ENCODE results near the gene ASXL1.
"Not testable (repeated sequence)": the region's sequence is repeated elsewhere in the genome, so short reads cannot be mapped to it uniquely, and the experiment has no call there.

Gene ASXL1

GRCh38 chr20:32455171-32455900, 97.2 kb downstream of the ASXL1 start:
- no peak for DNase-seq

GRCh38 chr20:32455901-32456701, 98.0 kb downstream of the ASXL1 start:
- no peak for DNase-seq

DNA sequence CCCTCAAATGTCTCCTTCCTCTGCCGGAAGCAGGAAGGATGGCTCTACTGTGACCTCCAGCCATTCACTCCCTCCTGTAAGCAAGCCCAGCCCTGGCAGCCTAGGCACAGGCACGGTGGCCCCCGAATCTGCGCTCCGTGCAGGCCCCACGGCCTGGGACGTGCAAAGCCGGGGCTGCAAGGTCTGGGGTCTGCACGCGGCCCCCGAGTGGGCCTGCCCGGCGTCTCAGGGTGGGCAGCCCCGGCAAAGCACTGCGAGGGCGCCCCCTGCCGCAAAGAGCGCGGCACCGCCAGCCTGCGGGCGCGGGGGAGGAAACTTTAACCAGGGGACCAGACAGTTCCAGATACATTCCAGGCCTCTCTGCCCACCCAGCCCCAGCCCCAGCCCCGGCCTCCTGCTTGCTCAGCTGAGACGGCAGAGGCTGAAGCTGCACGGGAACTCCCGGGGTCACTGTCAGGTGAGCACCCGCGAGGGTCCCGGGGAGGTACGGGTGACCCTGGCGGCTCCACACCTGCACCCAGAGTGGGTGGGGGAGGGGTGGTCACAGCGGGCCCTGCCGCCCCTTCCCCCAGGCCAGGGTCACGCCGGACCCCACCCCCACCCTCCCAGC, 98.8 kb downstream of the ASXL1 start:
- DNase-seq: peak; percentile 53 to 88

- DNase-seq: peak; percentile 68 to 94
These were observed 99.4 kb downstream of the ASXL1 start for GRCh38 chr20:32457479-32457986.

DNA sequence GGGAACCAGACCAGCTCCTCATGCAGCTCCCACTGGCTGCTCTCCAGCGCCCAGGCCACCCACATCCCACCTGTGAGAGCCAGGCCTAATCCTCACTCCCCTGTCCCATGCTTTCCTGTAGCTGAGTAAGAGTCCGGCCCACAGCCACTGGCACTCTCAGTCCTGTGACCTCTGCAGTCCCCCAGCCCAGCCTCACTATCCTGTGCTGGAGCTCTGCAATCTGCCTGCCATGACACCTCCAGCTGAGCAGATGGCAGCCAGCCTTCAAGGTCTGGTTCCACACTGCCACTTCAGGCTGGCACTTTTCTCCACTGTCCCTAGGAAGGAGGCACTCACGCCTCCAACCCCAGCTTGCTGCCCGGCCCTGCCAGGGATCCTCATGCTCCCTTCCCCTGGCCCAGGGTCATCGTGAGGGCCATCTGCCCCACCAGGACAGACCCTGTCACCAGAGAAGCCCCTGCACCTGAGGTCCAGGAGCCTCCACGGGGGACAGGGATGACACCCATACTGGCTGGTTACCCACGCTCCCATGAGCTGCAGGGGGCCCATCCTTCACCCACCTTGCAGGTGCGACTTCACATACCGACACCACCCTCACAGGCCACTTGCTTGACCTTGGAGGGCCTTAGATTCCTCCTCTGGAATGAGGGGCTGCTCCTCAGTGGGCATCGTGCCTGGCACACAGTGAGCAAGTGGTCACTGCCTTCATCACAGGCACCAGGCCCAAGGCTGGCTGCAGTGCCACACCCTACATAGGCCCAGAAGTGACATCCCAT, 100.1 kb downstream of the ASXL1 start:
- DNase-seq: no peak

DNA sequence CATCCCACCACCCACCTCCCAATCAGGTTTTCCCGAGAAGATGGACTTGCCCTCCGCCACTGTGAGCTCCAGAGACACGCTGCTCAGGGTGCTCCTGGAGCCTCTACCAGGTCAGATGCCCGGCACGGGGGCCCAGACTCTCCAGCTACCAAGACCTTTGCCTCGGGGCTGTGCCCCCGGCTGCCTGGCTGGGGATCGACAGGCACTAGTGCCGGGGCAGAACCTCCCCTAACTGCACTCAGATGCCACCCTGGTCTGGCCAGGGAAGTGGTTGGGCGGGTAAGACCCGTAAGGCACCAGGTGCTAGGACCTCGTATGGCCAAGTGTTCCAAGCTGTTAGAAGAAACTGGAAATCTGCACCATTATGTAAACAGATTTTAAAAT, 100.7 kb downstream of the ASXL1 start:
- no peak for DNase-seq

DNA sequence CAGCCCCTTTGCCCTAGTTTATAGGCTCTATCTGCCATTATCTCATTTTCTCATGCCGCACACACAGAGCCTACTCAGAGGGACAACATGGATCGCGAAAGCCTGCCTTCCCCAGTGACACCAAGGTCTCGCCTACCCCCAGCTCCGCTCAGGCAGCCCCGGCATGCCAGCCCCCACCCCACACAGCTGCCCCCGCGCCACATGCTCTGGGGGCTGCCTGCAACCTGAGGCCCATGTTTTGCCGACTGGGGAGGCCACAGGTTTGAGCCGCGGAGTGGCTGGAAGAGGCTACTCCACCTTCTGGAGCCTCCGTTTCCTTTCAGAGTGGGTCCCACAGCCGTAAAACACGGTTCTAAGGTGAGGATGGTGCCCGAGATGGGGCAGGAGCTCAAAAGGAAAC, 102.1 kb downstream of the ASXL1 start:
- no peak for DNase-seq

DNA sequence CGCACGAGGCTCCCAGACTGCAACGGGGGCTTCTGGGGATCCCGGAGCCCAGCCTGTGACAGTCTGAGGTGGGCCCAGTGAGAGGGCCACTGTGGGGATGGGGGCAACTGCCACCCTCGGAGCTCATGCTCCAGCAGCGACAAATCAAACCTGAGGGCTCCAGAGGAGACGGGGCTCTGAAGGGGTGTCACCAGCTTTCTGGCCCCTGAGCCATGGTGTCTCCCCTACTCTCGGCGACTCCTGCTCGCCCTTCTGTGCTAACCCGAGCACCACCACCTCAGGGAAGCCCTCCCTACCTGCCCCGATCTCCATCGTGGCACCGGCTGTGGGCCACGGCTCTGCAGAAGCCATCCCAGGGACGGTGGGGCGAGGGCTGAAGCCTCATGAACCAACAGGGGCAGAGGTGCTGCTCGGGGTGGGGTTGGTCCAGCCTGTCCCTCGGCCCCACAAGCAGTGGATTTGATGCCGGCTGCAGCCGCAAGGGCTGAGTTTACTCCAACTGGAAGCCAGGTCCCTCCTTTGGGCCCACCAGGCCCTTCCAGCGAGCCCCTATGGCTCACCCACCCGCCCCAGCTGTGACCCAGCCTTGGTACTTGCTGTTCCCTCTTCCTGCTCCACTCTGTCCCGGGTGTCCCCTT, 102.7 kb downstream of the ASXL1 start:
- DNase-seq: no peak

- DNase-seq: no peak
These were observed 103.9 kb downstream of the ASXL1 start for GRCh38 chr20:32461836-32462600.

DNA sequence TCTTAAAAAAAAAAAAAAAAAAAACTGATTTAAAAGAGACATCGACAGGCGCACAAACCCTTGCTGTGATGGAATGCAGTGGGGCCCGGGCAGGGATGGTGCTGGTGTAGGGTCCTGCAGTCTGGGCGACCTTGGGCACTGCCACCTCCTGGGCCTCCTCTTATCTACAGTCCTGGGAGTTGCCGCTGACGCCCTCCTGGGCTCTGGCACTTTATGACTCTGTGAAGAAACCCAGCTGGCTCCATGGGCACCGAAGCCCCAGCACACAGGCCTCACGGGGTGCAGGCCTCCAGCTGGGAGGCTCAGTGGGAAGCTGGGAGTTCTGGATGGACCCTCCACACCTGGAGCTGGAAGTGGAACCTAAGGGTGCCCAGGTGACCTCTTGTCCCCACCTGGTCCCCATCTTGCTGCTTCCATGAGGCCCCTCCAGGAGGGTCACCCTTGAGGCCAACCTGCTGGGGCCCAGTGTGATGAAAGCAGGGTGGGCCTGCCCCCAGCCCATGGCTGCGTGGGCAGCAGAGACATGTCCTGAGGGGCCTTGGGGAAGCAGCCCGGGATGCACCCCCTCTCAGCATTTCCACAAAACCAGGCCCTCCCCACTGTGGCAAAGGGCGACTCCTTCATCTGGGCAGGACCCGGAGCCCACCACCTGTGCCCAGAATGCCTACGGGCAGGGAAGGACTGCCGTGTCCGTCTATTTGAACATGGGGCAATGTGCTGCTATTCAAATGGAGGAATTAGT, 104.9 kb downstream of the ASXL1 start:
- DNase-seq: no peak

GRCh38 chr20:32463642-32464400, 105.7 kb downstream of the ASXL1 start:
- peak; percentile 56 to 81 for DNase-seq

DNA sequence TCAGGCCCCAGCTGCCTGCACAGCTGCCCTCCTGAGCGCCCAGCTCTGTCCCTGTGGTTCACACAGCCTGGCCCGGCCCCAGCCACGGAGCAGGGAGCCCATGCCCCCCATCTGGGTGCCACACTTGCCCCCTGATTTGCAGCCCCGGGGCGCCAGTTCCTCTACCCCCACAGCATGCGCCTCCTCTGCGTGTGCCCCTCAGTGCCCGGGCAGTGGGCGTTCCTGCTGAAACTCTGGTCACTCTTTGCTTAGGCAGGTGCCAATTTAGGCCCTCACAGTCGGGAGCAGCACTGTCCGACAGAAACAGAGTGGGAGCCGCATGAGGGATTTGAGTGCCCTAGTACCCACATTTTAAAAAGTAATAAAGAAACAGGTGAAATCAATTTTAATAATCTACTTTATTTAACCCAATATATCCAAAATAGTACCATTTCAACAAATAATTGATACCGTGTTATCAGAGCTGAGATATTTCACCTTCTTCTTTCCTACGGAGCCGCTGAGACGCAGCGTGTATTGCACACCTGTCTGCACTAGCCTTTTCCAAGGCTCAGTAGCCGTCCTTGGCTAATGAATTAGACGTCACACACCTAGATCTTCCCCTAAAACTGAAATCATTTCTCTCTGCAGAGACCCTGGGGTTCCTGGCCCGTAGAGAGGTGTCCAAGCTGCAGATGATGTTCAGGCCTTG, 106.4 kb downstream of the ASXL1 start:
- no peak for DNase-seq

DNA sequence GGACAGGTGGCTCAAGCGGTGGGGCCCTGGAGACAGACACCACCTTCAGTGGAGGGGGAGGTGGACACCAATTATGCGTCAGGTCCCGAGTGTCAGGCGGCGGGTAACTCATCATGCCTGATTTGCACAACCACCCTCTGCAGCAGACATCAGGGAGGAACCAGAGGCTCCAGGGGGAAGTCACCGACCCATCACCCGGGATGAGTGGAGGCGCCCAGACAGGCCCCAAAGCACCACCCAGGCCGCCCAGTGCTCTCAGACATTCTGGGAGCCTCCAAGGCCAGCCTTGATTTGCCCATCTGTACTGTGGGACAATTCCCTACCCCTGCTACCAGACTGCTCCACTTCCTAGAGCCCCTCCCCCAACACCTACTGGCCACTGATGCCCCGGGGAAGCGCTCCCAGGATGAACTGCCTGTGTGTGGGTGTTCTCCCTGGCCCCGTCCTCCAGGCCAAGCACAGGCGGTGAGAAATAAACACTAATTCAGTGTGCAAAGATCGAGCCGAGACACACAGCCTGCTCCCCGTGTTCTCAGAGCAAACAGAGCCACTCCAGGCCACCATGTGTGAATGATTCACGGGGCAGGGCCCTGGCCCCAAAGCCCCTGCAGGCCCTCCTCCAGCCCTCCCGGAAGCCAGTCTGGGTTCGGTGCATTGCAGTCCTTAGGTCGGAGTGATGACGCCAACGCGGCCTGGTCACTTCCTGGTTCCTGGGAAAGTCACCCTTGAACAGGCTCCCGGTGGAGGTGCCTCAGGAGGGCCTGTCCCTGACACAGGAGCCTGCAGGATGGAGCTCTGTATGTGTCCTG, 107.2 kb downstream of the ASXL1 start:
- peak in 1 of 2 experiments; percentile 55 for DNase-seq

DNA sequence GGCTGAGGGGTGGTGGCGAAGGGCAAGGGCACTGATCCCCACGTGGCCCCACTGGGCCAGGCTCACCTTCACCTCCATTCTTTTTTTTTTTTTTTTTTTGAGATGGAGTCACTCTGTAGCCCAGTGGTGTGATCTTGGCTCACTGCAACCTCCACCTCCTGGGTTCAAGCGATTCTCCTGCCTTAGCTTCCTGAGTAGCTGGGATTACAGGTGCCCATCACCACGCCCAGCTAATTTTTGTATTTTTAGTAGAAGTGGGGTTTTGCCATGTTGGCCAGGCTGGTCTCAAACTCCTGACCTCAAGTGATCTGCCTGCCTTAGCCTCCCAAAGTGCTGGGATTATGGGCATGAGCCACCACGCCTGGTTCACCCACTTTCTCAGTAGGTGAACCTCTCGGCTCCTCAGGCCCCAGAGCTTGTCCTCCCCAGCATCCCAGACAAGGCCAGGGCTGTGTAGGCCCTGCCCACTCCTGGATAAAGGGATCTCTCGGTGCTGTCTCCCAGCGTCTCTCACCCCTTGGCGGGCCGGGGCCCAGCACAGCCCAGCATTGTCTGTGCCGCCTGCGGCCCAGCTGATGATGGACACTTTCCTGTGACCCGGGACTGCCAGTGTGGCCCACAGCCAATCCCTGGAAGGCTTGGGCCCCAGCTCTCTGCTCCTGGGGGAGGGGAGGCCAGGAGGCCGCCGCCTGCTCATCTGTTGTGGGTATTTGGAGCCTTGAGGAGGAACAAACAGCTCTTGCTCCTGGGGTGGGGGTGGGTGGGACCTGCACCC, 108.0 kb downstream of the ASXL1 start:
- not testable (repeated sequence) for DNase-seq

GRCh38 chr20:32466739-32467505, 108.8 kb downstream of the ASXL1 start:
- DNase-seq: no peak

DNA sequence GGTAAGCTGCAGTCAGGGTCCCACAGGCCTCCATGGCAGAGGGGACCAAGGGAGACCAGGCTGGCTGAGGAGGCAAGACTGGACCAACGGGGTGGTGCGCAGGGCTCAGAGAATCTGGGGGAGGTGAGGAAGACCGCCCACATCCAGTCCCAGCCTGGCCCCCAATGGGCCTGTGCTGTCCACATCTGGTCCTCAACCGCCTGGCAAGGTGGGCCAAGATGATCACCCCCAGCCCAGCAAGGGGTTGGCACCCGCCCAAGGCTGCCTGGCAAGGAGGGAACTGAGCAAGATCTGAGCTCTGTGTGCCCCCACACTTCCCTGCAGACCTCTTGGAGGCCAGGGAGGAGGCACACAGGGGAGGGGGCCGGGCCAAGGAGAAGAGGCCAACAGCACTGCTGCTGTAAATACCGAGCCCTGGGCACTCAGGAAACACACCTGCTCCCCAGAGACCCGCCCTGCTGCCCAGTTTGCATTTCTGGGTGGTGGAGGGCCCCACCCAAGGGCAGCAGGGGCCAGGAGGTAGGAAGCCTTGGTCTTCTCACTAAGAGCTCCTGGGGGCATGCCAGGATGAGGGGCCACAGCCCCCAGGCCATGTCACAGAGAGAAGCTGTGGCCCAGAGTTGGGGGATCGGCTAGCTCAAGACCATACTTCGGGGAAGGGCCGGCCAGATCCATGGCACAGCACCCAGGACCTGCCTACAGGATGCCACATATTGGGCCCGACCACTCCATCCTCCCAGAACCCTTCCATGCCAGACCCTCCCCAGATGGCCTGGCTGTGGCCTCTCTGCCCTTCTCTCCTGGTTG, 109.6 kb downstream of the ASXL1 start:
- peak in 1 of 2 experiments; percentile 69 for DNase-seq

Measured in NCI-H526 (cell line).